ENCODE measurements around the gene ATP2C2.
"Not testable (repeated sequence)": the region's sequence is repeated elsewhere in the genome, so short reads cannot be mapped to it uniquely, and the experiment has no call there.

The ATP2C2 gene

DNA sequence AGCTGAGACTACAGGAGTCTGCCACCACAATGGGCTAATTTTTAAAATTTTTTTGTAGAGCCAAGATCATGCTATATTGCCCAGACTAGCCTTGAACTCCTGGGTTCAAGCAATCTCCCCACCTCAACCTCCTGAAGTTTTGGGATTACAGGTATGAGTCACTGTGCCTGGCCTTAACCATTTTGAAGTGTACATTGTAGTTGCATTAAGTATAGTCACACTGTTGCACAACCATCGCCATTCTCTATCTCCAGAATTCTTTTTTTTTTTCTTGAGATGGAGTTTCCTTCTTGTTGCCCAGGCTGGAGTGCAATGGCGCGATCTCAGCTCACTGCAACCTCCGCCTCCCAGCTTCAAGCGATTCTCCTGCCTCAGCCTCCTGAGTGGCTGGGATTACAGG lies 35.1 kb downstream of the ATP2C2 start:
- not testable (repeated sequence) for DNase-seq

DNA sequence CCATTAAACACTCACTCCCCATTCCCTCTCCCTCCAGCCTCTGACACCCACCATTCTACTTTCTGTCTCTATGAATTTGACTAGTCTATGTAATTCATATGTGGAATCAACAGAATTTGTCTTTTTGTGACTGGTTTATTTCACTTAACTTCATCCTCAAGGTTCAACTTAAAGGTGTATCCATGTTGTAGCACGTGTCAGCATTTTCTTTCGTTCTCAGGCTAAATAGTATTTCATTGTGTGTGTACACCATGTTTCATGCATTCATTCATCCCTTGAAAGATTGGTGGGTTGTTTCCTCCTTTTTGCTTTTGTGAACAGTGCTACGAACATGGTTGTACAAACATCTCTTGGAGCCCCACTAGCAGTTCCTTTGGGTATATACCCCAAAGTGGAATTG lies 36.0 kb downstream of the ATP2C2 start:
- DNase-seq, result no peak

DNA sequence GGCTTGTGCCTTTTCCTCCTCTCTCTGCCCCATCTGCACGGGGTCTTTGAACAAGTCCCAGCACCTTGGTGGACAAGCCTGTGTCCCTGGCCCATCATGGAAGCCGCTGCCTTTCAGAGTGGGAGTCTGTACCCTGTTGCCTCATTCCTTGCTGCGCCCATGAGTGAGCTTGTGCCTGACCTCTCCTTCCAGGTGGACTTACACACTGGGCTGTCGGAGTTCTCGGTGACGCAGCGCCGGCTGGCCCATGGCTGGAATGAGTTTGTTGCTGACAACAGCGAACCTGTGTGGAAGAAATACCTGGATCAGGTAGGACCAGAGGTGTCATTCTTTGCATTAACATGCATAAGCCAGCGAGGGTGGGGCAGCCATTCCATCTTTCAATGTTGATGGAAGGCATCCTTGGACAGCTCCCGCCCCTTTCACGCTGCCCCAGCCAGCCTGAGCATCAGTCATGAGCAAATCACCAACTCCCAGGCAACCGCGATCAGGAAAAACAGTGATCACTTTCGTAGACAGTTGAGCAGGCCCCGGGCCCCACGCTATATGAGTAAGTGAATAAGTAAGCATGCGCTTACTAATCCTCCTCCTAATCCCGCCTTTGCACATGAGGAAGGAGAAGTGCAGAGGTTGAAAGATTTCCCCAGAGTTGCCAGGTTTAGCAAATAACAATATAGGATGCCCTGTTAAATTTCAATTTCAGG lies 36.8 kb downstream of the ATP2C2 start:
- no peak for DNase-seq

DNA sequence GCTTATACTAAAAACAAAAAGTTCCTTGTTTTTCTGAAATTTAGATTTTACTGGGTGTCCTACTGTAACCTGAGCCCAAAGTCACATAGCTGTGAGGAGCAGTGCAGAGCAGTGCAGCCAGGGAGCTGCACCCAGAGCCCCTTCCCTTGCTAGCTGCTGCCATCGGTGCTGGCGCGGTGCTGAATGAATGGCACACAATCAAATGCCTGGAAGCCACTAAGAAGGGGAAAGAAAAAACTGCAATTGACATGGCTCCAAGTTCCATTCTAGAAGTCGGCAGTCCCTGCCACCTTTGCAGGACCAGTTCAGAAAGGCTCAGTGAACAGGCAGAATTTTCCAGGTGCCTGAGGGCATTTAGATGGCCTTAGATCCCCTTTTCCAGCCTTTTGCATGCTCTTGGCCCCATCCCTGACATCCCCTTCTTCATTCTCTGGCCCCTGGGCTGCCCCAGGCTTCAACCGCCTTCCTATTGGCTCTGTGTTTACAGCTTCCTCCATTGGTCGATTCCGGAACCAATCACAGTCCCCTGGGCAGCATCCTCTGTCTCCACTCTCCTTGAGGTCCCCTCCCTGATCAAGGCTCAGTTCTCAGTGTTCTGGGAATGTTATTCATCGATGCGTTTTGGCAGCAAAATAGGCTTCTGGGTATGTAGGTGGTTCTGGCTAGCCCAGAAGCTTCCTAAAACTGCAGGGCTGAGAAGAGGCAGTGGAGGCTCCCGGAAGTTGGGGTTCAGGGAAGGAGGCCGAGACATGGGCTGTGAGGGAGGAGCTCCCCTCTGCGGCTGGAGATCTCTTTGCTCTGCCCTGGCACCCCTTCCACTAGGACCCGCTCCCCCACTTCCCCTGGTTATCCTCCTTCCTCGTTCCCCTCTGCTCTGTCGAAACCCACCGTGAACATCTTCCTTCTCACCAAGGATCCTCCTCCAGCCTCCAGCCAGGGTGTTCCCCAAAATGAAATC lies 37.9 kb downstream of the ATP2C2 start:
- DNase-seq, result no peak

DNA sequence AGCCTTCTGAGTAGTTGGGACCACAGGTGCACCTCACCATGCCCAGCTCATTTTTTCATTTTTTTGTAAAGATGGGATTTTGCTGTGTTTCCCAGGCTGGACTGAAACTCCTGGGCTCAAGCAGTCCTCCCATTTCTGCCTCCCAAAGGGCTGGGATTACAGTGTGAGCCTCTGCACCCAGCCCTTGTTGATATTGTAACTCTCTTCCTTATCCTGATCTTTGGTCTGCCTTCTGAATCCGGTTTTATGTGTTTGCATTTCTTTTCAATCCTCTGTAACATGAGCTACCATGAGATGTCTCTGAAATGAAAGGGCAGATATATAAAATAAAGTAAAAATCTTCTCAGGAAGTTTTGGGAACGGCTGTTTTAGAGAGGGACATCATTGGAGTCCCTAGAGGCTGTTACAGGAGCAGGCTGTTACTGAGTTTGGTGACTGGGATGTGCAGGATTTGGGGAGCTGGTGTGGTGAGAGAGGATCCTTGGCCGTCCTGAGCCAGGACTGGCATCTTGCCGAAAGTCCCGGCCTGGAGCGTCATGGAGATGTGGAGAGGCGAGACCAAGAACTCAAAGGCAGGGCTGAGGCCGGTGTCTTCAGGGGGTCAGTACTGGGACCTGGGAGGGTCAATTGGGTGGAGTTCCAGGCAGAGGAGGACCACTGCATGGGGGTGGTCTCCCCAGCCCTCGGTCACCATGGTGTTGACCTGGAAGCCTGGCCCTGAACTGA lies 39.4 kb downstream of the ATP2C2 start:
- DNase-seq, result no peak

DNA sequence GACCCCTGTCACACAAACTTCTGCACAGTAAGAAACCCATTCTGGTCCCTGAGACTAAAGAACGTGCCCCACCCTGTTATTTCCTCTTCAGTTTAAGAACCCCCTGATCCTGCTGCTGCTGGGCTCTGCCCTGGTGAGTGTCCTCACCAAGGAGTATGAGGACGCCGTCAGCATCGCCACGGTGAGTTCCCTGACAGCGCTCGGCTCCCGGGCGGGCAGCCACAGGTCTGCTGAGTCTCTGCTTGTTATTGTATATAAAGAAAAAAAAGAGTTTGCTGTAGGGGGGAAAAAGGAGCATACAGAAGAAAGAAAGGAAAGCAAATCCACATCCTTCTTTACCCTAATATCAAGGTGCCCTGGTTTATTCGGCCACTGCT lies 40.0 kb downstream of the ATP2C2 start:
- DNase-seq, result no peak

DNA sequence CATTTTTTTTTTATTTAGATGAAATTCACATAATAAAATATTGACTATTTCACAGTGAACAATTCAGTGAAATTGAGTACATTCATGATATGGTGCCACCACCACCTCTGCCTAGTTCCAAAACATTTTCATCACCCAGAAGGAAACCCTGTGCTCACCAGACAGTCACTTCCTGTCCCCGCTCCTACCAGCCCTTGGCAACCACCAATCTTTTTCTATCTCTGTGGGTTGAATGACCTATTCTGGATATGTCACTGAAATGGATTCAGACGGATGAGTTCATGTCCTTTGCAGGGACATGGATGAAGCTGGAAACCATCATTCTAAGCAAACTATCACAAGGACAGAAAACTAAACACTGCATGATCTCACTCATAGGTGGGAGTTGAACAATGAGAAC lies 40.5 kb downstream of the ATP2C2 start:
- no peak for DNase-seq

DNA sequence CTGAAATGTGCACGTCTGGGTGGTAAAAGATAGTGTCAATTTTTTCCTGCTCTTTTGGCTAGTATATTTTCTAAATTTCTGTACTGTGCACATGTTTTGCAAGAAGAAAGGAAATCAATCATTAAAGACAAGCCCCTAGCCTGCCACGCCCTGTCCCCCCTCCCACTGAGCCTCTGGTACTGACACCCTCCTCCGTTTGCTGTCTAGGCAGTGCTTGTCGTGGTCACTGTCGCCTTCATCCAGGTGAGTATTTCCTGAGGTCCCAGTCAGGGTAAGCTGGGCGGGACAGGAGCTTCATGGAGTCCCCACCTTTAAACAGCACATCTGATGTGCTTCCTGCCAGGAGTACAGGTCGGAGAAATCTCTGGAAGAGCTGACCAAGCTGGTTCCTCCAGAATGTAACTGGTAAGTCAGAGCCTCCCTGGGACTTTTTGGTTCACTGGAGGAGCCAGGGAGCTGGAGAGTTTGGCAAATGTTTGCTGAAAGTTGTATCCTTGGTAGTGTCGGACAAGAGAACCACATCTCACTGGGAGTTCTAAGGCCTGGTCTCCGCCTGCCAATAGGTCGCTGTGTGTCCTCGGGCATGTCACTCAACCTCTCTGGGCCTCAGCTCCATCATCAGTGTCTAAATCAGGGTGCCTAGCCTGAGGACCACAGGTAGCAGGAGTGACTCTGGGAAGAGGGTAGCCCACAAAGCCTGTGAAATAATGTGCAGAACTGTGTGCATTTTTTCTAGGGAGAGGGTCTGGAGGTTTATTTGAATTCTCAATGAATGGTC lies 42.2 kb downstream of the ATP2C2 start:
- no peak for DNase-seq

DNA sequence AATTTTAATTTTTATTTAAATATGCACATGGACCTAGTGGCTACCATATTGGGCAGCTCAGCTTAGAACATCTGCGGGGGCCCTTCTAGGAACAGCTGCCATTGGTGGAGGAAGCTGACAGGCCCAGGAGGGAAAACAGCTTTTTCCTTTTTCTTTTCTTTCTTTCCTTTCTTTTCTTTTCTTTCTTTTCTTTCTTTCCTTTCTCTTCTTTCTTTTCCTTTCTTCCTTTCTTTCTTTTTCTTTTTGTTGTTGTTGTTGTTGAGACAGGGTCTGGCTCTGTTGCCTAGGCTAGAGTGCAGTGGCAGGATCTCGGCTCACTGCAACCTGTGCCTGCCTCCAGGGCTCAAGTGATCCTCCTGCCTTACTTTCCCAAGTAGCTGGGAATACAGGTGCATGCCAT lies 43.4 kb downstream of the ATP2C2 start:
- DNase-seq, result no peak

DNA sequence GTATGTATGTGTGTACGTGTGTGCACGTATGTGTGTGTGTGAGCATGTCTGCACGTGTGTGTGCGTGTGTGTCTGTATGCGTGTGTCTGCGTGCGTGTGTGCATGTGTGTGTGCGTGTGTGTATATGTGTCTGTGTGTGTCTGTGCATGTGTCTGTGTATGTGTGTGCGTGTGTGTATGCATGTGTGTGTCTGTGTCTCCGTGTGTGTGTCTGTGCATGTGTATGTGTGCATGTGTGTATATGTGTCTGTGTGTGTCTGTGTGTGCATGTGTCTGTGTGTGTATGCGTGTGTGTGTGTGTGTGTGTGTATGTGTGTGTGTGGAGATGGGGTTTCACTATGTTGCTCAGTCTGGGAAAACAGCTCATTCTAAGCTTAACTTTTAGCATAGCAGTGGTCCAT lies 43.9 kb downstream of the ATP2C2 start:
- no peak for DNase-seq

DNA sequence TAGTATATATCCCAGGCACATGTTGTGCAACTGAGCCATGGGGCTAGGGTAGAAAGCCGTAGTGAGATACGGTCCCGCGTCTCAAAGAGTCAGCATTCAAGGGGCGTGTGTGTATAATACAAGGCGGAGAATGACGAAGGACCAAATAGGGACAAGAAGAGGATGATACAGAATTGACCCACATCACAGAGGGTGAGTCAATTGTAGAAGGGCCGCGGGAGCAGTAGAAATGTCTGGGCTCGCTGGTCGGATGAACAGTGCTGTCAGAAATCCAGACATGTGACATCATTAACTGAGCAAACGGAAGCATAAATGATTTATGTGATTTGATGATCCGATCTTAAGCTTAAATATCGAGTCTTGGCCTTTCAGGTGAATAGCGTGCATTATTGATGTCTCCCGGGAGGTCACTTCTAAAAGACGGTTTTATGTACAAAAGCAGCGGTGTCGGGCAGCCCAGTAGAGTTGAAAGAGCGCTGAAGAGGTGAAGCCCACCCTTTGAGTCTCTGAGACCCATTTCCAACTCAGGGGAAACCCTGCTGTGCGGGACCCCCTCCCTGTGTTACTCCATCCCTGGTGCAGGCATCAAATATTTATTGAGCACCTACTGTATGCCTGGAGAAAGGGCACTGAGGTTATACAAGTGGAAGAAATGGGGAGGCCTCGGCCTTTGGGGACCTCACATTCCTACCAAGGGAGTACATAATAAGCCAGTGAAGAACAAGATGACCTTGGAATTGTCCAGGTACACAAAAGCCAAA lies 45.1 kb downstream of the ATP2C2 start:
- DNase-seq, result no peak

DNA sequence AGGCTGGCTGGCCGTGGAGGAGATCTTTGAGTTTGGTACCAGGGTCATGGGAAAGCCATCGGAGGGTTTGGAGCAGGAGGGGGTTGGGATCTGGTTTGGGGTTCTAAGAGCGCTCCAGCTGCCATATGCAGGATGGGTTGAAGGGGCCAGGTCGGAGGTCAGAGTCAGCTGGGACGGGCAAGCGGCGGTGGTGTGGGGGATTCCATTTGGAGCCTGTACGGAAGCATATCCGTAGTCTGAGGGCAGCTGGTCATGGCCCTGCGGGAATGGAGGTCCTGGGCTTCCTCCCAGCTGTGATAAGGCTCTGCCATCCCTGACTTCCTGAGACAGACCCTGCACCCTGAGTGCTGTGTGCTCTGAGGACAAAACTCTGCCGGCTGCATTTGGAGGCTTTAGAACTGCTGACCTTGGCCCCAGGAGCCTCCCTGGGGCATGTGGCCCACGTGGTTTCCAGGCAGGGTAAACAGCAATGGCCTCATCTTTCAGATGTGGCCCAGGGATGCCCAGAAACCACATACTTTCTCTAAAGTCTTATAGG lies 46.5 kb downstream of the ATP2C2 start:
- DNase-seq, result no peak

DNA sequence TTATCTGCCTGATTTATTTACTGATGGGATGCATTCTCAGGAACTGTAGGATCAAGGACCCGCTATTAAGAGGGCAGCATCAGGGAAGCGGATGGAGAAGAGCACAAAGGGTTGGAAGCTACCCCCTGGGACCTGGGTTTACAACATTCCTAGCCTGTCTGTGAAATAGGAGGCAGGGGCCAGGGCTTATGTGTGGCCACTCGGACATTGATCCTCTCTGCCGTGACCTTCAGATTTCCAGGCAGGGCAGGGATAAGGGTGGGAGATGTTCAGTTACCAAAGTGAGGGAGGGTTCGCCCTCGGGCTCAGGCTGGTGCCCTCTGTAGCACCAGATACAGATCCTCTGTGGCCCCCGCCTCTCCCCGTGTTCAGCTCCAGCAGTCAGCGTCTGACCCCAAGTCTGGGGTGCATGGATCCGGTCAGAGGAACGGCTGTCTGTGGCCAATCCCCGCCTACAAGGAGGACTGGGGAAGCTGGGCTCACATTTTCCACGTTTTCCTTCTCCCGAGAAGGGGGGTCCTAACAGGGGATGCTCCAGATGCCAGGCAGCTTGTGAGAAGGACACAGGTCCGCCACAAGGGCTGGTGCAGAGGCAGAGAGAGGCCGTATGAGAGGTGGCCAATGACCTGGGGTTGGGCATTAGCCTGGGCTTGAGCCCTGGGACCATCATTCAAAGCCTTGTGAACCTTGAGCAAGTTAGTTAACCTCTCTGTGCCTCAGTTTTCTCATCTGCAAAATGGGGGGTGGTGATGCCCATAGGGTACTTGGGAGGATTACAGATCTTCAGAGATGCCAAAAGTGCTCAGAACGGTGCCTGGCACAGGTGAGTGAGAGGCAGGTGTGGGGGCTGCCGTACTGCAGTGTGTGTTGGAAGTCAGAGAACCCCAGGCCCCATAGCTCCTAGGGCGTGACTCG lies 48.3 kb downstream of the ATP2C2 start:
- no peak for DNase-seq

DNA sequence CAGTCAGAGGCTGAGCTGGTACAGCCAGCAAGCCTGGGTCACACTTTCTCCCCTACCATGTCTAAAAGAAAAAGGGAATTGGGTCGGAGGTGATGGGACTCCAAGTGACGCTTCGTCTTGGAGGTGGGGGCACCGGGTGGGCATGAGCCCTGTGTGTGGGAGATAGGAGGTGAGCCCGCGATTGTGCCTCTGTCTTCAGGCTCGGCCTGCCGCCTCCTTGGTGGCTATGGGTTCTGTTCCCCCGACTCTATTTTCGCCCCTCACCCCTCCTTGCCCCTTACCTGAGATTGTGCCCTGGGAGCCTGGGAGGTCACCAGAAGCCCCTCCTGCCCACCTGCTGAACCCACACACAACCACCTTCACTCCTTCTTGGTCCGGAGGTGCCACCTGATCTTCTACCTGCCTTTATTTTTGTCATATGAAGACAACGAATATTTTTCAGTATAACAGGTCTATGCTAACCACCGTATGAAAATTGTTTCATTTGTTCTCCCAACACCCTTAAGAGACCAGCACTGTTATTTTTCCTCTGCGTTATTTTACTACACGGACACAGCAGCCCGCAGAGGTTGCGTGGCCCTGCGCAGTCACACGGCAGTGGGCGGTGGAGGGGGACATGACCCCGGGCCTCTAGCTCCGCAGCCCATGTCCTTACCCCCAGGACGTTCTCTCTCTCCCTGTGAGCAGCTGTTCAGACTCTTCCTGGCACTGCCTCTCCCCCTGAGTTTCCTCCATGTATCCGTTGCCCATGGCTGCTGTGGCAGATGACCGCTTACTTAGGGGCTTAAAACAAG lies 49.9 kb downstream of the ATP2C2 start:
- no peak for DNase-seq

DNA sequence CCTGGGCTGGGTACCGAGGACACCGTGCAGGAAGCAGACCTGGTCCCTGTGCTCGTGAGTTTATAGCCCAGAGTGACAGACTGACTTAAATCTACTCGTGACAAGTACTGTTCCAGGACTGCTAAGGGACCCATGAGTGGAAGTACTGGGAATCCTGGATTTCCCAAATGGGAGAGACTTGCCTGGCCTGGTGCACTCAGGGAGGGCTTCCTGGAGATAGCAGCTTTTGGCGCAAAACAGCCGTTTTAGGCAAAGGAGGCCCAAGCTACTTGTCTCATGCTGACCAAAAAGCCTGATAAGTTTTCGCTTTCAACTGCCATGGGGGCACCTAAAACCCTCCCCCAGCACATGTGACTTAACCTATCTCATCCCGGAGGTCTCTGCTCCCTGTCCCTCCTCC lies 51.4 kb downstream of the ATP2C2 start:
- DNase-seq, result no peak

DNA sequence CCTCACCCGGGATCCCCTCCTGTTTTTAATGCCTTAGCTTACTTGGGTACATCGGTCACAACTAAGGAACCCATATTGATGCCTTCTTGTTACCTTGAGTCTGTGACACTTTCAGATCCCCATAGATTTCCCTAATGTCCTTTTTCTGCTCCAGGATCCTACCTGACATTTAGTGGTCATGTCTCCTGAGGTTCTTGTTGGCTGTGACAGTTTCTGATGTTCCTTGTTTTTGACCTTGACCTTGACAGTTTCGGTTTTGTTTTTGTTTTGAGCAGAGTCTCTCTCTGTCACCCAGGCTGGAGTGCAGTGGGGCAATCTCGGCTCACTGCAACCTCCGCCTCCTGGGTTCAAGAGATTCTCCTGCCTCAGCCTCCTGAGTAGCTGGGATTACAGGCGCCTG lies 52.2 kb downstream of the ATP2C2 start:
- DNase-seq, result not testable (repeated sequence)

DNA sequence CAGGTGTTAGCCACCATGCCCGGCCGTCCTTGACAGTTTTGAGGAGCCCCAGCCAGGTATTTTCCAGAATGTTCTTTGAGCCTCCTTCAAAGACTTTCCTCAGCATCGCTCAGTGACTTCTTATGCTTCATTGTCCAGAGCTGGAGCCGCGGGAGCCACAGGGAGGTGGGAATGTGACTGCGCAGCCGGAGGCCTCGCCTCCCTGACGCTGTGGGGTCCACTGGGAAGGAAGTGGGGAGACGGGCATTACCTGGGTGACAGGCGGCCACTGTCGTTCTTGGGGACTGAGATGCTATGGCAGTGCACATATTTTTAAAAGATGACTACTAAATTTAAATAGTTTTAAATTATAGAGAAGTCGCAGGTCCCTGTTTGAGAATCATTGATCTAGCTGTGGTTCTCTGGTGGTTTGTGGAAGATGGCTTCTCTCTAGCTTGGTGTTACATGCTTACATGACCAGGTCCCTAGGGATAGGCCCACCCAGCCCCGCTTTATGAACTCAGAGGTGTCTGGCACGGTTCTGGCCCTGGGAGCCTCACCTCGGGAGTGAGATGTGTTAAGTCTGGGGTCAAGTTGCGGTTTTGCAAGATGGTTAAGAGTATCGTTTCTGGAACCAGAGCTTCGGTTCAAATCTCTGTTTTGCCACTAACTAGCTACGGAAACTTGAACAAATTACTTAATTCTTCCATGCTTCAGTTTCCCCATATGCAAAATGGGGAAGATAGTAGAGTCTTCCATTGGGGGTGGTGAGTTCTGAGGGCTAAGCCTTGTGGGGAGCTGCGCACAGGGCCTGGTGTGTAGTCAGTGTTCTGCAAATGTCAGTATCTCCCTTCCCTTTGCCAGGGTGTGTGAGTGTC lies 53.0 kb downstream of the ATP2C2 start:
- no peak for DNase-seq

DNA sequence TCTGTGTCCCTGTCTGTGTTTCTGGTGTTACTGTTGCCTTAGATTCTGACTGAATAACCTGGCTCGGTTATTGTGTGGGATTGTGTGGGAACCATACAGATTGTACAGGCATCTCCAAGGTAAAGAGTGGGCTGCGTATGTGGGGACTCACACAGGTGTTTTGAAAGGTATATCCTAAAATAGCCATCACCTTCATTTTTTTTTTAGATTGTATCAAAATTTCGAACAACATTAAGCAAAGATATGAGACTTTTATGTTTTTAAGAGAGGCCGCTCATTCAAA lies 53.5 kb downstream of the ATP2C2 start:
- no peak for DNase-seq

DNA sequence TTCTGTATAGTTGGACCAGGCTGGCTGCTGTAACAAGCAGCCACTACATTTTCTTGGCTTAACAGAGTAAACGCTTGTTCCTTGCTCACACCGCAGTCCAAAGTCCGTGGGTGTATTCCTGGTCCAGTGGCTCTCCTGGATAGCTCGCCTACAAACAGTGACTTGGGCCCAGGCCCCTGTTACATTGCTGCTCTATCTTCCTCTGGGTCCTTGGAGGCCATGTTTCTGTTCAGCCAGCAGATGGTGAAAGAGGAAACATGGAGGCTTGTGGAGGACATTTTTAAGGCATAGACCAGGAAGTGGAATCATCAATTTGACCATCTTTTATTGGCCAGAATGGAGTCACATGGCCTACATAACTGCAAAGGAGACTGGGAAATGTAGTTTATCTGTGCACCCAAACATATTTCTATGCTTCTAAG lies 55.1 kb downstream of the ATP2C2 start:
- DNase-seq, result no peak
